RPMI8226 (cell line): ENCODE measurements around the gene STON2.

Experiments
- DNase-seq: peaks from one replicate; pipeline ENCODE4 v3.0.0-alpha.2; 2015

Gene STON2

DNA sequence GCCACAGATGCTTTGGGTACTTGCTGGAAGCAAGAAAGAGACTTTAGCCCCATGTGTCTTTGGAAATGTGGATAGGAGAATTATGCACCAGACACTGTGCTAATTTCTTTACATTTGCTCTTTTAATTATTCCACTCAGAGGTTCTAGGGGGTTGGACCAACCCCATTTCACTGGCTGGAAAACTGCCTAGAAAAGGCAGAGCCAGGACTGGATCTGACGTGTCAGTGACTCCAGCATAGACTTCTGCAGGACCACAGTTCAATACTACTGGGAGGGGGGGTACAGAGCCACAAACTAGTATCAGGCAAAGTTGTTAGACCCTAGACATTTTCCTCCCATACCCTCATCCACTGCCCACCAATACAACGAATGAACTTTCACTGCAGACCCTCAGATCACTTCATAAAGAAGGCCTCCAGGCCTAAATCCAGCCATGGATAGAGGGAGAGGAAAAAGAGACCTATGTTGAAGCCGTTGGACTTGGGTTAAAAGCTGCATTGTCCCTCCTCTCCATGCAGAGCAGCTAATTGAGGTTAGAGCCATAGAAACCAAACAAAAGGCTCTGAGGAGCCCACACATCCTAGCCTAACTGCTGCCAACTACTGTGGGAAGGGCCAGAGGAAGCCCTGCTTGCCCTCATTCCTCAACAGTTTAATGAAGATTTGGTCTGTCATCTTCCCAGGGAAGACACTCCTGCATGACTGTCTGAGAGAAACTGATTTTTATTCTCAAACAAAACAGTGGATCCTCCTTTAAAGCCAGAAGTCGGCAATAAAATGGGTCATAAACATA lies 68.7 kb downstream of the STON2 start:
- no peak for DNase-seq

DNA sequence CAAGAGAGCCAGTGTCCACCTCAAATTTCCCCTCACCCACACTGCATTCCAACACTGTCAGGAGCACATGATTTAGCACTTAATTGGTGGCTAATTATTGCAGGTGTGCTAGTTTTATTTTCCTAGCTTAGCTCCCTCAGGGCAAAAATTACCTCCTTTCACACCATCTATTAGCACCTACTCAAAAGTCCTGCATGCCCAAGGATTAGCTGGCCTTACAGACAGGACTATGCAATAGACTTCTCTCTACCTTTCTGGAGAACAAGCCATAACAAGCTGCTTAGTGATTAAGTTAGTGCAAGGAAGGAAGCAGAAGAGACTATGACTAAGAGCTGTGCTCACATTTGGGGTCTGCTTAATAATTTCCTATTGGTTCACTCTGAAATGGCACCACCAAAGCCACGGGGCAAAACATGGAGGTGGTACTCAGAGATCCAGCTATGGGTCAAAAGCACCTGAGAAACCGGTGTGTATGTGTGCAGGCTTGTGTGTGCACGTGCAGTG lies 69.5 kb downstream of the STON2 start:
- DNase-seq: no peak

DNA sequence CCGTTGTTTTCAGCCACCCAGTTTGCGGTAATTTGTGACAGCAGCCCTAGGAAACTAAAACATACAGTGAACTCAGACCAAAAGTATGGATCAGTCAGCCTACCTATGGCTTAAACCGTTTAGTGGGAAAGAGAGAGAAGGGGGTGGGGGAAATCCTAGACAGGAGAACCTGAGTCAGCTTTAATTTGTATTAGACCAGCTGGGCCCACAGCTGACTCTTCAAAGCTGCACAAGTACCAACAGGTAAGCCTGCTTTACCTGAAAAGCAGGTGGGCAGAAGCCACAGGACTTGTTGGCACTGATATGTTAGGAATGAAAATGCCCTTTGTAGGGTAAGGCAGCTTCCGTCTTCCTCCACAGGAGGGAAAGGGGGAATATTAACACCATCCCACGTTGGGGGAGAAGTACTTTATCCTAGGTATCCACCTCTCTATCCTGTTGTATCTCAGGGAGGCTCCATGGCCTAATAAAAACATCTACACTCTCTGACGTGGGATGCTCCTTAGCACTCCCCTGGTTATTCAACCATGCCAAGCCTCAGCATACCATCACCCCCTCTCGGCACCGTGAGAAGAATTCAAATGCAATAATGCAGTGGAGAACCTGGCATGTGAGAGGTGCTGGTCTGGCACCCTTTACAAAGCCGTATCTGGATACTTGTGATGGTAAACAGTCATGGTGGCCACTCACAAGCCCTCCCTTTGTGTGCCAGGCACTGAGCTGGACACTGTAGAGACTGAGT lies 70.3 kb downstream of the STON2 start:
- no peak for DNase-seq

DNA sequence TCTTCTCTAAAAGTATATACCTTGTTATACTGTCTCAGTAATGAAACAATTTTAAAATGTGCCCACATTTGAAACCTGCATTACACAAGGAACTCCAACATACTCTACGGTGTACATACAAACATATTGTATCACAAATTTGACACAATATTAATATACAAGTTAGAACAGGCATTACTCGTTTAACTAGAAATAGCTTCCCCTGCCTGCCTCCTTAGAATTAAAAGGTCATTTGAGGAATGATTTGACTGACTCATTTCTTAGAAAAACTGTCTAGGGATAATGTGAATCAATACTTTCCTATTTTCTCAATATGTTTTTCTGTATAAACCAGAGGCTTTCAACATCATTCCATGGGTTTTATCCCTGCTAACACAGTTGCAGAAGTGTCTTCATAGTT lies 73.7 kb downstream of the STON2 start:
- no peak for DNase-seq

DNA sequence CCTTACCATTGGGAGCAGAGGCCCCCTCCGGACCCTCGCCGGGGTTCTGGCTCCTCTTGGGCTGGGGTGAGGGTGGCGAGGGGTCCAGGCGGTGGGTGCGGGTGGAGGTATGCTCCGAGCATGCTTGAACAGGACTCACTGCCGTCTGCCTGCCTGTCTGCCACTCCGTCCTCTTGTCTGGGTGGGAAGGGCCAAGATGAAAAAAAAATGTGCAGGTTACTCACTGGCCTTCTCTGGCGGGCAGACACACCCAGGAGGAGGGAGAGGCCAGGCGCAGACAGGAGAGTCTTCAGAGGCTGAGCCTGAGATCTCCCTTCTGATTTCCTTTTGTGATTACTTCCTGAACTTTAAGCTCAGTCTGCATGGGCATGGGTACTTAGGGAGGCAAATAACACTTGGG lies 76.1 kb downstream of the STON2 start:
- no peak for DNase-seq

DNA sequence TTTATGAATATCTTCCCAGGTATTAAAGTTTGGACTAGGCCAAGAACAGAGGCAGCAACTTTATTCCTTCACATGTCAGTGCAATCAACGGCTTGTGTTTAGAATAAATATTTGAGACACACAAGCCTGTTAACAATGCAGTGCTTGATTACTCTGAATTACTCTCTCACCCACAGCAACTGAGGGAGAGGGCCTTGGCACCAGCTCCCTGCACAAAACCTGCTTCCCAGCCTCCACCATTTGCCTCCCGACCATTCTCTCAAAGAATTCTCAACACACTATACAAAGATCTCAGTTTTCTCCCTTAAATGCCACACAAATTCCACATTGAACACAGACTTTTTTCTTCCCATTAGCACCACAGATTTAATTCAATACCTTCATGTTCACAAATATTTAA lies 77.0 kb downstream of the STON2 start:
- no peak for DNase-seq

DNA sequence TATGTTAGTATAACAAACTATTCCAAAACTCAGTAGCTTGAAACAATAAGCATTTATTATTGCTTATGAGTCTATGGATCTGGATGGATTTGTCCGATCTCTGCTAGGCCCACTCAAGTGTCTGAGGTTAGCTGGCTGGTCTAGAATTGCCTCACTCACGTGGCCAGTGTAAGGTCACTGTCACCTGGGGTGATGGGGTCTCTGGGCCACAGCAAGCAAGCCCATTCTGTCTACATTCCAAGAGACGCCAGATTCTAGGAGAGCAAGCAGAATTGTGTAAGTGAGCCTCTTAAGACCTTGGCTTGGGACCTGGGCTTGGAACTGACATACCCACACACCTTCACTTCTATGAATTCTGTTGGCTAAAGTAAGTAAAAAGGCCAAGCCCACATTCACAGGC lies 80.2 kb downstream of the STON2 start:
- DNase-seq: no peak

DNA sequence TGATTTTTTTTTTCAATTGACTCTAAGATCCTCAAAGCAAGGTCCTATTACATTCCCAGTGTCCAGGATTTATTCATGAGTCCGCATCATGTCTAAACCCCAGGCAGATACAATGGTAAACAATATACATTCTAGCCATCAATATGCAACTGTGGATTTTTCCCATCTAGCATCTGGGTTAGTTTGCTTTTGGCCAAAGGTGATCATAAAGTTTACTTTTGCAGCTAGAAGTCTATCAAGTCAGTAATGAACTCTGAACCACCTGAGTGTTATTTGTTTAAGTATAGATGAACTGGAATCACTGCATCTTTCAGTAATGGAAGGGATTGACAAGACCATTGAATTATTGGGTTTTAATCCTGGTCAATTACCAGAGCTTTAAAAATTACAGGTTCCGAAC lies 80.8 kb downstream of the STON2 start:
- DNase-seq: no peak

DNA sequence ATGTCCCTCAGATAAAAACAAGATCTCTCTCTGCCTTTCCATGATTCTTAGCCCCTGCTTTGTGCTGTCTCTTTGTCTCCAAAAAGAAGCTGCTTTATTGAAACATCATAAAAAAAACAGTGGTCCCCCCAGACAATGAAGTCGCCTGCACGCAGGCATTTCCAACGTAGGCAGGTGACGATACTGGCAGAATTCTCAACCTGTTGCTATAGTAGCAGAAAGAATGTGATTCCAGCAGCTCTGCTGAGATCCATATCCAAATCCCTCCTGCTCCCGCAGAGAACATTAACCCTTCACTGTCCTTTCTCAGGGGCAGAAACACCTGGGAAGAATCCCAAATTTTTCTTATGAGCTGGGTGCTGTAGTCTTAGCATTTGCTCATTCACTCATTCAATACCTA lies 84.8 kb downstream of the STON2 start:
- DNase-seq: no peak

DNA sequence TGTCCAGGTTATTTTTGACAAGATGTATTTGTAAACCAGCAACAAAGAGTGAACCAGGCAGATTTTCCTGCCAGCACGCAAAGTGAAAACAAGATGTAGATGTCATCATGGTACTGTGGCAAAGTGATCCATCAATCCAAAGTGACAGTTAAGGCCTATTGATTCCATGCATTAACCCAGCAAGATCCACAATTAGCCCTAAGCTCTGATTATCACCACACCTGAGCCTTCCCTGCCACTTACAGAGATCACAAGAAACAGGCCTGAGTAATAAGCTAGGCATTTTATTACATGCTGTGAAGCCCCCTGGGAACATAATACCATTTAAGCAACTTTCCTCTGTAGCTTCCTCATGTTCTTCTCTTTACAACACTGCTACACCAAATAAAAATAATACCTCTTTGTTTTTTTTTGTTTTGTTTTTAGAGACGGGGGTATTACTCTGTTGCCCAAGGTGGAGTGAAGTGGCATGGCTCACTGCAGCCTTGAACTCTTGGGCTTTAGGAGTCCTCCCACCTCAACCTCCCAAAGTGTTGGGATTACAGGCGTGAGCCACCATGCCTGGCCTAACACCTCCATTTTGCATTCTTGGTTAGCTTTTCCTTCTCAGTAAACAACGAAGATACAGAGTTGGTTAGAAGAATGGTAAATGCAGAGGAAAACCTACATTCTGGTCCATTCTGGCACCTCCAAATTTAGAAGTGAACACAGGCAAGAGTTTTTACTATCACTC lies 85.5 kb downstream of the STON2 start:
- DNase-seq: no peak

DNA sequence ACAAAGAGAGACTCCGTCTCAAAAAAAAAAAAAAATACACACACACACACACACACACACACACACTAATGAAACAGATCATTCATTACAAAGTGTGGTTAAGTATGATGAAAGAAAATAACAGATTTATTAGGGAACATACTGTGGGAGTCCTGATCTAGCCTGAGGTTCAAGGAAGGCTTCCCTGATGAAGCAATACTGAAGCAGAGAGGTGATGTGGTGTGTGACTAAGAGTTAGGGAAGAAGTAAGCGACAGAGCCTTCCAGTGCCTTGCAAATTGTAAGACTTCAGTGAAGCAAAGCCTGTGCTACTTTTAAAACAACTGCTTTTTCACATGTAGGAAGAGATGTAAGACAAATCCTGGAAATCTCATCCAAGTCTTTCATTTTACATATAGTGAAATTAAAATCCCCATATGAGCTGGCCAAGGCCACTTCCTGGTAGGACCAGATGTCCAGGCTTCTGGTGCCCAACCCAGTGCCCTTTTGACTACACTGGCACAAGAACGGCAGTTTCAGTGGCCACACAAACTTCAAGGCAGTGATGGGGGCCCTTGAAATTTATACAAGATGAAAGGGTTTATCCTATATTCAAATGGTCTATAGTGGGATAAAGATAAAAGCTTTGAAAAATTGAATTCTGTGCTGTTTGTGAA lies 86.2 kb downstream of the STON2 start:
- DNase-seq: no peak

DNA sequence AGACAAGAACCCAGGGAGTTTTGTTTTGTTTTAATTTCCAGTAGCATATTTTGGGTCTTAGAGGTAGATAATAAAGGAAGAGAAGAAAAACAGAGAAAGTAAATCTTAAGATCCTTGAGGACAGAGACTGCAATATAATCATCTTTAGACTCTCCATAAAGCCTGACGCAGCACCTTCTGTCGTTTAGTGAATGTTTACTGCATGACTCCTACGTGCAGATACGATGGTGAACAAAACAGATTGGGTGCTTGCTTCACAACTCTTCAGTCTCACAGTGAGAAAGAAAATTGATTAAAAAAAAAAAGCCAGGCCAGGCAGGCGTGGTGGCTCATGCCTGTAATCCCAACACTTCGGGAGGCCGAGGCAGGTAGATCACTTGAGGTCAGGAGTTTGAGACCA lies 86.9 kb downstream of the STON2 start:
- DNase-seq: no peak

DNA sequence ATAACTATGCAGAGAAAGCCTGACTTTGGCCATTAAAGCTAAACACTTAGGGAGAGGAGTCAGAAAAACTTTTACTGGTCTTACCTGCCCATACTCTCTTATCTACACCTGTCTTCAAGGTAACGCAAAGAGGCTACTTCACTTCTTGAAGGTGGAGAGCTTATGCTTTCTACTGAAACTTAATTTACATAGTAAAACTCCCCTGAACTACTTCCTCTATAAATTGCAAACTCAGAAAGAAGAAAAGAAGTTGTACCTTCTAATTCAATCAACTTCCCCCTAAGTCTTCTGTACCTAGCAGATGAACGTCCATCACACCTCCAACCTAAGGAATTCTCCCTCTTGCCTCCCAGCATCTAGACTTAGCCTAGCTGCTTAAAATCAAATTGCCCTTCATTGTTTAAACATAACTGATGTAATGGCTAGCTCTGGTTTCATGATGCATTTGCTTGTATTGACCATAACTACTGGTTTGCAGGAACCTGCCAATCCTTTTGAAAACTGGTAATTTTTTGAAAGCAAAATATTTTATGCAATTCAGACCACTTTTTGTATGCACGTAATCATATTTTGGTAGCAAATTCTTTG lies 87.7 kb downstream of the STON2 start:
- DNase-seq: no peak

DNA sequence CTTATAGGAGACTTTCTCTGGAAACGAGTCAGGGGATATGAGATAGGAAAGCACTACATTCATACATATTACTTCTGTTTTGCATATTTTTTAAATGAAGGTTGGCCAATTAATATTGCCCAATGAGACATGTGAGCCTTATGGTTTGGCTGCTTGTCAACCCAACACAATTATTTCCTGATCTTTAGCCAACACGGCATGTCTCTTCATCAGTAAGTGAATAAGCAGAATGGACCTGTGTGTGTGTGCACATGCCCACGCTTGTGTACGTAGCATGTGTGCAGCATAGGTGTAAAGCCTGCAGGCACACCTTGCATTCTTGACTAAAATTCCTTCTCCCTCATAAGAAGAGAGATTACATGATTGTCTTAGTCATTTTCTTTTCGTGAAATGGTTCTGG lies 88.3 kb downstream of the STON2 start:
- no peak for DNase-seq

DNA sequence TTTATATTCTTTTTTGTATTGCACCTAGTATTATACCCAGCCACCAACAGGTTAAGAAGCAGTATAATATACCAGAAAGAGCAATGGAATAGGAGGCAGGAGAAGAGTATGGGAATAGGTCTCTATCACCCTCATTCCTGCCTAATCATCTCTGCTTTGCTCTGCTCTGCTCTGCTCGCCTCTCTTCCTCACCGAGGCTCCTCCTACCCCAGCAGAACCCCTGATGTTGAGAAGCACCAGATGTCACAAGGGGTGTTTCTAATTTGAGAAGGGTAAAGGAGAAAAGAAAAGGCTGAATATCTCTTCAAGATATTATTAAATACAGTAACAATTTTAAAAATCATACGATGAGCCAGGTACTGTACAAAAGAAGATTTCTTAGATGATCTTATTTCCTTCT lies 89.0 kb downstream of the STON2 start:
- no peak for DNase-seq

DNA sequence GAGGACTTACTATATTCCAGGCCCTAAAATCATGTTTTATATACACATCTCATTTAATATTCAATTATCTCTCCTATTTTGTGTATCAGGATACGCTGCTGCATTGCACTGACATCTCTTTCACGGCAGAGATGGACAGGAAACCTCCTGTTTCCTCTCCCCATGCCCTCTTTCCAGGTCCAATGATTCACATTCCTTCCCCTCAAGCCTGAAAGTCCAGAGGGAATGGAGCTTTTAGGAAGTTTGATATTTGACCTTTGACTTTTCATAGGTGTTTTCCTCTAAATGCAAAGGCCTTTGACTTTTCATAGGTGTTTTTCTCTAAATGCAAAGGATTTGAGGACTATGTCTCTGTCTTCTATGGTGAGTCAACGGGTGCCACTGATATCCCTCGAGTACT lies 89.5 kb downstream of the STON2 start:
- DNase-seq: no peak

DNA sequence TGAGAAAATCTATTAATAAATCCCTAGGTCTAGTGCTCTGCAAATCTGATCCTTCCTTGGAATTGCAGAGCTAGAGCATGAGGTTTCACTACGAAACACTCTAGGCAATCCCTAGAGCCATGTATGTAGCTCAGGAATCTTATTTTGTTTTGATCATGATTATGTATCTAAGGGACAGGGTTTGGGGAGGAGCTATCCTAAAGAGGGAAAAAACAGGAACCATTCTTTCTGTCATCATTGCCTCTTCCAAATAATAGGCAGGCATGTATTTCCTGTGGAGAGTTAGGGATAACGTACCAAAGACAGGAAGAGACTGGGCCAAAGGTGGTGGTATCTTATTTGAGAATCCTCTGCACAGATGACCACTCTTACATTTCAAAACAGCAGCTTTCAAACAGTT lies 90.6 kb downstream of the STON2 start:
- DNase-seq: no peak

DNA sequence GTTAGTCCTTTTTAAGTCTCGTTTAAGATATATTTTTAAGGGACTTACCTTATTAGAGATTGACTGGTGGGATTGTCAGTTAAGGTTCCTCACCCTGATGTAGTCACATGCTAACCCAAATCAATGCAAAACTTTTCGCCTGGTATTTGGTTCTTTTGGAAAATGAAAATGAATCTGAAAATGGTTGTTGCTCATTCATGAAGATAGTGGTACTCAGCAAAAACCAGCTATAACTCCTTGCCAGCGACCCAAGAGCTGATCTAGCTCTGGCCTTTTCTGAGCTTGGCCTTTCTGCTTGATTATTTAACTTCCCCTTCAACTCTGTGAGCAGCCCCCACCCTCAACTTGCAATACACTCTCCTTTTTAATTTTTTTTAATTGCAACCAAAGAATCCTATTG lies 94.4 kb downstream of the STON2 start:
- DNase-seq: peak; percentile 61

DNA sequence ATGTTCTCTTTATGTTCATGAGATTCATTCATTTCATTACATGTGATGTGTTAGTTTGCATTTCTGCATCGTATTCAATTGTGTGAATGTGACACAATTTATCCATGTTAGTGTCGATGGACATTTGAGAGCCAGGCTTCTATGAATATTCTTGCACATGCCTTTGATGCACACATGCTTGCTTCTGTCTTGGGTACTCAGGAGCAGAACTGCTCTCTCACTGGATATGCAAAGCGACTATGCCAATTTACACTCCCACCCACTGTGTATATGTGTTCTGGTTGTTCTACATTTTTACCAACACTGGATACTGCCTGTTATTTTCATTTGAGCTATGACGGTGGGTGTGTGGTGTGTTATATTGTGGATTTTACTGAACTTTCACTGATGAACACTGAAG lies 95.1 kb downstream of the STON2 start:
- no peak for DNase-seq

DNA sequence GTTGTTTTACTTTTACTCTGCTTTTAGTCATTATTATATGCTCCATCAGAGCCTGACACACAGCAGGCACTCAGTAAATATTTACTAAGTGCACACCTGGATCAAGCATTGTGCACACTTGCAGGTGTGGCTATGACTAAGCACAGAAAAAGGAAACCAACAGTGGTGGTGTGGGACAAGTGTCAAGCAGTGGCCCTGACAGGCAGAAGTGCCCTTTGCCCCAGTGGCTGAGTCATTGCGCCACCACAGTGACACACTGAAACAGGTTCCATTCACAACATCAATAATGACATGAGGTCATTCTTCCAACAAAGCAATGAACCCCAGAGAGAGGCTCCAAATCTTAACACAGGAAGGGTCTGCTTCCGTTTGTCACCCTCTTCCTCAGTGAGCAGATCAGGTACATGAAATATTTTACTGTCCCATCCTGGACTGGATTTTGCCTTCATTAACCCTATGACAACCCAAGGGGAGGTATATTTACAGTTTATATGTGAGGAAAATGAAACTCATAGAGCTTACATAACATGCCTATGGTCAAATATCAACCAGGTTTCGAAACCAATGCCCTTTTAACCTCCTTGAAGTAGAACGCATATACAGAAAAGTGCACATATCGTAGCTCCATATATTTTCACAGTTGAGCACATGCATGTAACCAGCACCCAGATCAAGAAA lies 96.7 kb downstream of the STON2 start:
- peak; percentile 87 for DNase-seq

DNA sequence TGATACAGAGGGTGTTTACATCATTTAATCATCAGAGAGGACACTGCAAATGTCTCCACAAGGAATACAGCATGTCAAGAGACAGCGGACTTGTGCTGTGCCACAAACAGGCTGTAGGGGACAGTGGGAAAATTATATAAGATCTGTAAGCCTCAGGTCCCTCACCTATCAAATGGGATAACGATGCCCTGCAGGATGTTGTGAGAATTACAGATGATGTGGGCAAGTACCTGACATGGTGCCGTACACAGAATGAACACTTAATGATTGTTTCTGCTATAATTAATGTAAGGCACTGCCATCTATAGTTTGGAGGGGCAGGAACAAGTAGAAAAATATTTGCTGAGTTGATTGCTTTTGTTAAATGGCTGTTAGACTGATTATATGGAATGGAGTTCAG lies 97.5 kb downstream of the STON2 start:
- peak; percentile 21 for DNase-seq

DNA sequence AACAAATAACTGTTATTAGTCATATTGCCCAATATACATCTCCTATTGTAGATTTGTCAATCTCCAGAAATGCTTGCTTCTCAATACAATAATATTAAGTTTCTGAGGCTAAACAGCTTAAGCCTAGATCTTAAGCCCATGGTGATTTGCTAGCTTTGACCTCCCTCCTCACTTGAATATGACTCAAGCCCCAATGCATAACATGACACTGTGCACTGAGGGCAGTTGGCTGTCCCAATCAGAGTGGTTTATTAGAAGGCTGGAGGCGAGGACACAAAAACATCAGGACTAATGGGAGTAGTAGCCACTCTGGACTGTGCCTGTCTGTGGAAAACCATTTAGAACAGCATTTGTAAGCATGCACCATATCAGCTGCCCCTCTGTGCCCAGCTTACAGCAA lies 98.3 kb downstream of the STON2 start:
- DNase-seq: no peak
